Right lung (tissue), 10 donors: ENCODE results near the gene CRYBA1. TPM values are rescaled to one million over a fixed set of nuclear protein-coding genes. Genes with fewer than 3 reads are reported as not detected.
"Not testable (repeated sequence)": the region's sequence is repeated elsewhere in the genome, so short reads cannot be mapped to it uniquely, and the experiment has no call there.

Source experiments
- DNase-seq, 2 donors: peaks; one replicate each; pipeline ENCODE4 v3.0.0-alpha.2; 2013
- long read RNA-seq, 8 donors: transcript quantifications; one replicate each; lab custom pipeline, GENCODE V29; 2026
- polyA plus RNA-seq, 5 donors: library from polyadenylated mRNA; unstranded; fragments of 120-200 nt; gene quantifications; one replicate each; pipeline versions ENCODE4 v1.2.1 to v1.2.3, GENCODE V29; 2013; ENCODE audit warnings: inconsistent platforms in 1 of 5, low replicate concordance in 1 of 5; ENCODE audit not compliant: insufficient read length in 5 of 5, insufficient read depth in 1 of 5

The CRYBA1 gene
- not detected for polyA plus RNA-seq
- long read RNA-seq, donor 1: 0 reads
- long read RNA-seq, donor 2: 0 reads
- long read RNA-seq, donor 3: 0 reads
- long read RNA-seq, donor 4: 0 reads
- long read RNA-seq, donor 5: 0 reads
- long read RNA-seq, donor 6: 0 reads
- long read RNA-seq, donor 7: 0 reads
- long read RNA-seq, donor 8: 0 reads

DNA sequence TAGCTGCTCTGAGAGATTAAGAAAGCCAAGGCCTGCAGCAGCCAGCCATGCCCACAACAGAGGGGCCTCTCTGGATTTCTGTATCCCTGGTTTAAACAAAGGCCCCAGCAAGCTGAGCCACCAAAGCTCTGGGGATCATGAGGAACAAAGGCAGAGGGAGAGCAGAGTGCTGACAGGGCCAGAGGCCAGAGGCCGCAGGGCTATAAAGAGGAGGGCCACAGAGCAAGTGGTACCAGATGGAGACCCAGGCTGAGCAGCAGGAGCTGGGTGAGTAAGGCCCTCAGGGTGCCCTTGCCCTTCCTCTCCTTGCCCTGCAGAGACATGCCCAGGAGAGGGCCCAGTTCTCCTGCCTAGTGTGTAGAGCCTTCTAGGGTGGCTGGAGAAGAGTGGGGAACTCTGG lies at the start of gene CRYBA1:
Gene CRYBA1 (plus strand): TSS at position 232 of the 400 bp plus-strand sequence. CDS start 5 bp downstream, at position 237.
- DNase-seq: no peak

DNA sequence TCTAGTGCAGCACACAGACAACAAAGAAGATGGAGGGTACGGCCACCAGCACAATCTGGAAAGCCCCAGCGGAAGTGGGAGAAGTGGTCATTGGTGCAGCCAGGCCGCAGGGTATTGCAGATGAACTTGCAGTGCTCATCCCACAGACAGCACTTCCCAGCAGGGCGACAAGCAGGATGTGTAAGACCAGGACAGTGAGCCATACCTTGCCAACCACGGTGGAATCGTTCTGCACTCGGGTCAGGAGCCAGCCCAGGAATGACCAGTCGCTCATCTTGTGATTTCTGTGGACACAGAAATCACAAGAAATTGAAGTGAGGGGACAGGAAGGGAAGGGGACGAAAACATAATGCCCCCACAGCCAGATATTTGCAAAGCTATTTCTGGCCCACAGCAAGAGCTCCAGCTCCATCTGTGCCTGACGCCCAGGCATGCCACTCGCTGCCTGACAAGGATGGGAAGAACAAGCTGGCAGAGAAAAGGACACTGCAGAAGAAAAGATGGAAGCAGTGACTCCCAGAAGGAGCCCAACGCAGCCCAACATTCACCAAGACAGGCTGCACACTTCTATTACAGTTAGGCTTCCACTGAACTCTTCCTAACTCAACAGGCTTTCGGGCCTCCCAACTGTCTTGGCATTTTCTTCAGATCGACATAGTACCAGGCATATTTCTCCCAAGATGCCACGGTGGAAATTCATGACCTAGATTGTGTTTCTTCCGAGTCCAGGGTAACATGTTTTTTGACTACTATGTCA lies 49.0 kb upstream of the CRYBA1 start:
- DNase-seq: no peak

- not testable (repeated sequence) for DNase-seq
These were observed 42.4 kb upstream of the CRYBA1 start for GRCh38 chr17:29204068-29204804.

- no peak for DNase-seq
These were observed 41.6 kb upstream of the CRYBA1 start for GRCh38 chr17:29205047-29205446.

DNA sequence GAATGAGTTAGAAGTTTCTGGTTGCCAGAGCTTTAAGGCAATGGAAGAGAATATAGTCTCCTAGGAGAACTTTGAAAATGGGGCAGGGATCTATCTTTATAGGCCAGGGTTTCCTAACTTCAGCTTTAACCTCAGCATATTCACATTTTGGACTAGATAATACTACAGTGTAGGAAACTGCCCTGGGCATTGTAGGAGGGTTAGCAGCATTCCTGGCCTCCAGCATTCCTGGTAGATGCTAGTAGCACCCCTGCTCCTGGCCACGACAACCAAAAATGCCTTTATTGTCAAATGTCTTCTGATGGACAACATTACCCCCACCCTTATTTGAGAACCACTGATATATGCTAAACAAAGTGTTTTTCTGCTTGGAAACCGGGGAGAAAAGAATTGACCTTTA lies 38.7 kb upstream of the CRYBA1 start:
- no peak for DNase-seq

DNA sequence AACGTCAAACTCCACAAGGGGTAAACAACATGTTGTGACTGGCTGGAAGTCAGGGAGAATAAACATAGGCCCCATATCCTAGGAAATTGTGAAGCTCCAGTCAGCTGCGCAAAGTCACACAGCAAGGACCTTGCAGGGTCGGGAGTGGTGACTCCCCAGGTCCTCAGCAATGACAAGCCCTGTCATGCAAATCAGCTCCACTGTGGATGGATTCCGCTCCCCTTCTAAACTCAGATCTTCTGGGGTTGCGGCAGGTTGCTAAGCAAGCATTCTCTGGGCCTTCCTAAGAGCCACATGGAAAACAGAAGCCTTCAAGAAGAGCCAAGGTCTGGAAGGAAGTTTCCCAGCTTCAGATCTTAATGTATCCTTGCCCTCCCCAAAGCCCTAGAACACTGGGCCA lies 37.6 kb upstream of the CRYBA1 start:
- DNase-seq: no peak

DNA sequence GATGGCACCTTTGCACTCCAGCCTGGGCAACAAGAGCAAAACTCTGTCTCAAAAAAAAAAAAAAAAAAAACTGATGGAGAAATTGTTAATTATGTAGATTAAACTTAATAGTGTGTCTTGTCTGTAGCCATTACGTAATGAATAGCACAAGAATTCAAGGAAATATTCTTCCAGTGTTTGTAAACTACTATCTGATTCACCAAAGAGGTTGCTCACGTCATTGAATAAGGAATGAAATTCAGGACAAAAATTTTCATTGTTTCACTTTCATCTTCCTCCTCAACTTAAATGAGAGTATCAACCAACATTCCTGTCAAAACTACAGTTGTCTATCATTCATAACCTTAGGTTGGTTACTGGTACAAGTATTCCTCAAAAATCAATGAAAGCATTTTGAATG lies 35.8 kb upstream of the CRYBA1 start:
- DNase-seq: no peak

- no peak for DNase-seq
These were observed 34.5 kb upstream of the CRYBA1 start for GRCh38 chr17:29212094-29212631.

DNA sequence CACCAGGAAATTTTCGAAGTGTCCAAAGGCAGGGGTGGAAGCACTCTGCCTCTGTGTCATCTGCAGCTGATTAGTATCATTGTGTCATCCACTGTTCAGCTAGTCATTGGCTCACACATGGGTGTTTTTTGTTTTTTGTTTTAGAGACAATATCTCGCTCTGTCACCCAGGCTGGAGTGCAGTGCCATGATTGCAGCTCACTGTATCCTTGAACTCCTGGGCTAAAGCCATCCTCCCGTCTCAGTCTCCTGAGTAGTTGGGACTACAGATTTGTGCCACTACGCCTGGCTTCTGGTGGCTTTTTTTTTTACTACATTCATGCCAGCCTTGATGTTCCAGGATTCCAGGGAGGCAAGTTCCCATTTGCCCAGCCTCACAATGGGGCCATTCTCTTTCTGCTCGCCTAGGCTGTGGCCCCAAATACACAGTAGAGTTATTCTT lies 34.0 kb upstream of the CRYBA1 start:
- no peak for DNase-seq

GRCh38 chr17:29214215-29215146 lies 32.2 kb upstream of the CRYBA1 start:
- DNase-seq: no peak

DNA sequence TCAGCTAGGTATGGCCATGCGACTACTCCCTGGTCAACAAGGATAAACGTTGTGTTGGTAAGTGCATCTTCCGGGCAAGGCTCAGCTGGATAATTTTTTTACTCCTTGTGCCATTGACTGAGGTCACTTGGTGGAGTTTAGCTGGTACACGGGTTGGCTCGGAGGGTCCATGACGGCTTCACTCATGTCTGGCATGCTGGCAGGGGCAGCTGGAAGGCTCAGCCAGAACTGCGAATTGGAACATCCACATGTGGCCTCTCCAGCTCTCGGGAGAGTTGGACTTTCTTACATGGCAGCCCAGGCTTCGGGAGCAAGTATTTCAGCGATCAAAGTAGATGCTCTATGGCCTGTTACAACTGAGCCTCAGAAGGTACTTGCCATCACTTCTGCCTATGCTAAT lies 31.5 kb upstream of the CRYBA1 start:
- no peak for DNase-seq

DNA sequence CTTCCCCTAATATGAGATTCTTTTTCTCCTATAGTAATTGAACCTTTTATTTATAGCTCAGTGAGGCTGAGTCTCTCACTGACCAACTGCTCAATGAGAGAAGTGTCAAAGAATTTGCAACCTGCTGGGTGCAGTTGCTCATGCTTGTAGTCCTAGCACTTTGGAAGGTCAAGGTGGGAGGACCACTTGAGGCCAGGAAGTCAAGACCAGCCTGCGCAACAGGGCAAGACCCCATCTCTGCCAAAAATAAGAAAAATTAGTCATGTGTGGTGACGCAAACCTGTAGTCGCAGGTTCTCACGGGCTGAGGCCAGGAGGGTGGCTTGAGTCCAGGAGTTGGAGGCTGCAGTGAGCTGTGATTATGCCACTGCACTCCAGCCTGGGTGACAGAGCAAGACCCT lies 30.9 kb upstream of the CRYBA1 start:
- no peak for DNase-seq

DNA sequence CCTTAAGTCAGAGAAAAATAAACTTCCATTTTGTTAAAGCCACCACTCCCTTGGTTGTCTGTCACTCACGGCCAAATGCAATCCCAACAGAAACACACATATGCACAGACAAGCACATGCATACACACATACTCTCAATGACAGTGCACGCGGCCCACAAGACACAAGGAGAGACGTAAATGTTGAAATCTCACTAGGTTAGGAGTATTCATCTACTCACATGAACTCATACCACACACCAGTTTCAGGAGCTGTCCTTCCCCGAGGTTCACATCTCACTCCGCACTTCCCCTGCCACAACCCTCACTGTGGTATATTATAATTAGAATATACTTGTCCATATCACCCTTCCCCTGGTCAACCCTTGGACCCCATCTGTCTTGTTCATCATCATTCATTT lies 30.5 kb upstream of the CRYBA1 start:
- no peak for DNase-seq

- DNase-seq: no peak
These were observed 29.8 kb upstream of the CRYBA1 start for GRCh38 chr17:29216856-29217255.

DNA sequence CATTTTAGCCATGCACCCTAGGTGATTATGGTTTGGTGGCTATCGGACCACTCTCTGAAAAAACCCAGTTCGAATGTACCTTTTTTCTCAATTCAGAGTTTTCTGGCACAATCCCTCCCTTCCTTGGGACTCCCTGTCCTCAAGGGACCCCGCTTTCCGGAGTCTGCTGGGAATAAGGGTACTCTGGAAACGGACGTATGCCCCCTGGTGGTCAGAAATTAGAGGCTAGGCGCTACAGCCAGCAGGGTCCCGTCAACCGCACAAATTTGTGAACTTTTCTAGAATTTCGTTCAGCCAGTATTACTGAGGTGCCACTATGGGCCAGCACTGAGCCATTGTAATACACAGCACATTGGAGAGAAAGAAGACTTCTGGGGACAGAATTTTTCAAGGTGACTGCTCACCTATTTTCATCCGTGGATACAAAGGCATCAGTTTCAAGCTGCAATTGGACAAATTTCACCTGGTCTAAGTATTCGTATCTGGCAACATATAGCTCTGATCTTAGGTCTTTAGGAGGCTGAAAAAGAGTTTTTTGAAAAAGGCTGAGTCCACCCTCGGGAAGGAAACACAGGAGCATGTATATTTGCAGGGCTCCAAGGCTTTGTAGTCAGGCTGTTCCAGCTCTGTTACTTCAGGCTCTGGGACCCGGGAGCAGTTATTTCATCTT lies 27.1 kb upstream of the CRYBA1 start:
- DNase-seq: peak; percentile 82 to 88

DNA sequence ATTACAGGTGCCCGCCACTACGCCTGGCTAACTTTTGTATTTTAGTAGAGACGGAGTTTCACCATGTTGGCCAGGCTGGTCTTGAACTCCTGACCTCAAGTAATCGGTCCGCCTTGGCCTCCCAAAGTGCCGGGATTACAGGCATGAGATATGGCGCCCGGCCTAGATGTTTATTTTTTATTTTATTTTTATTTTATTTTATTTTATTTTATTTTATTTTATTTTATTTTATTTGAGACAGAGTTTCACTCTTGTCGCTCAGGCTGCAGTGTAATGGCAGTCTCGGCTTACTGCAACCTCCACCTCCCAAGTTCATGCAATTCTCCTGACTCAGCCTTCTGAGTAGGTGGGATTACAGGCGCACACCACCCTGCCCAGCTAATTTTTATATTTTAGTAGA lies 25.3 kb upstream of the CRYBA1 start:
- DNase-seq: not testable (repeated sequence)

DNA sequence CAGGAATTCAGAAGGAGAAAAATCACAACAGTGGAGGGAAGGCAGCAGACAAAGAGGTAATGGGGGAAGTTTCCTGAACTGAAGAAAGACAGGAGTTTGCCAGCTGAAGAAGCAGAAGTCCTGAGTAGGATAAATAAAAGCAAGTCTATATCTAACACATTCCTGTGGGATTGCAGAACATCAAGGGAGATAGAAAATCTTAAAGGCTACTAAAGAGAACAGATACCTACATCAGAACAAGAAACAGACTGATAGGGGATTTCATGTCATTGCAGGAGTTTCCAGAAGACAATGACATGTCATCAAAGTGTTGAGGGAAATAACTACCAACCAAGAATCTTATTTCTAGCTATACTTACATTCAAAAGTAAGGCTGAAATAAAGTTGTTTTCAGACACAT lies 21.3 kb upstream of the CRYBA1 start:
- DNase-seq: no peak

- no peak for DNase-seq
These were observed 13.4 kb upstream of the CRYBA1 start for GRCh38 chr17:29233301-29233700.

GRCh38 chr17:29234972-29235371 lies 11.7 kb upstream of the CRYBA1 start:
- DNase-seq: not testable (repeated sequence)

GRCh38 chr17:29235904-29236303 lies 10.8 kb upstream of the CRYBA1 start:
- no peak for DNase-seq
